ENCODE results near the gene BEND7. TPM values are rescaled to one million over a fixed set of nuclear protein-coding genes. Genes with fewer than 3 reads are reported as not detected.

The BEND7 gene
- total RNA-seq: not detected in 2 replicates

GRCh38 chr10:13528875-13529713 is at the start of gene BEND7:
BEND7 (minus strand) TSS chr10:13529014; CDS start chr10:13528533, 481 bp downstream.
- intact Hi-C loops (cut with micrococcal nuclease): loop anchor here (2.0 kb wide), 1 partner anchor 58 kb away; the partner anchor contains the start of gene PRPF18

GRCh38 chr10:13573960-13574359 is 45.1 kb upstream of the BEND7 start:
- intact Hi-C loops (cut with micrococcal nuclease): no loop called here

- intact Hi-C loops (cut with micrococcal nuclease): no loop called here
These were observed 42.7 kb upstream of the BEND7 start for GRCh38 chr10:13571541-13571940.

DNA sequence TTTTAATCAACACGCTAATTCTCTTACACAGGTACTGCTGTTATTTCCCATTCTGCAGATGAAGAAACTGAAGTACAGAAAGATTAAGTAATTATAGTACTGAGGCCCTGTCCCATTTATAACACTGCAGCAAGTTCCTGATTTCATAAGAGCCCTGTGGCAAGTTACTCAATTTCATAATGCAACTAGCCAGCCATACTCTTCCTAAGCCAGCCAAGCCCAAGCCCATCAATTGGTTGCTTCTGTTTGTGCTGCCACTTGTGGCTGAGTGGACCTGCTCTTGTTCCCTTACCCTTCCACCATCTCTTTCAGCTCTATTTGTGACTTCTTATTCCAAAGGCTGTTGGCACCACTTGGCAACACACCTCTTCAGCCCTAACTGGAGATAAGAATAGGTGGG is 38.2 kb upstream of the BEND7 start:
- intact Hi-C loops (cut with micrococcal nuclease): no loop called here

DNA sequence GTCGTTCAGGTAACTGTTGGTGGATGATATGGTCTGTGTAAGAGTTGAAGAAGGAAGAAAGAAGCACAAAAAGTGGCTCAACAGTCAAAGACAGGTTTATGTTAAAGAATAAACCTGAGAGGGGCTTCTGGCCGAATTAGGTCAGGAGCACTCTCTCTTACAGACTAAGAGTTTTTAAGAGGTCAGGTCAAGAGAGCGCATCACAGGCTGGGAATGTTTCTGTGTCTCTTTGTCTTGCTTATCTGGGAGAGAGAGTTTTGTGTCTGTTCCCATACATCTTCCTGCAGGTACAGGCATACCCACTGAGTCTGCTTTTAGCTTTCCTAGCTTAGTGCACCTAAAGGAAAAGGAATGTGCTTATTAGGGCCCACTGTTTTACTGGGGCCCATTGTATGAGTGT is 35.8 kb upstream of the BEND7 start:
- intact Hi-C loops (cut with micrococcal nuclease): no loop called here

- intact Hi-C loops (cut with micrococcal nuclease): no loop called here
These were observed 34.9 kb upstream of the BEND7 start for GRCh38 chr10:13563481-13564445.

DNA sequence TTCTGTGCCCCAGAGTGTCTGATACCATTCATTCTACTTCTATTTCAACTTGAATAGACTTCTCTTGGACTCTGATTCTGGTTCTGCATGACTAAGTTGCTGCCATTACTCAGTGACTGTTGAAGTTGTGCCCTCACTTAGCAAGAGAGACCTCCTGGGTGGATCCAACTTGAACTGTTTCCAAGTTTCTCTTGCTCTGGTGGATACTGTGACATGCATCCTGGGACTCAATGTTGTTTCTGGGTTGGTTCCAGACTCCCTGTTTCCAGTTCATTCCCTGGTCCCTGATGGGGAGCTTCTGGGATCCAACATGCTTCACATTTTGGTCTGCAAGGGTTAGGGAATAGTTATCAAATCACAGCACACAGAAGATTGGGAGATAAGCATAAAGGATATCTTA is 31.8 kb upstream of the BEND7 start:
- intact Hi-C loops (cut with micrococcal nuclease): no loop called here

GRCh38 chr10:13559124-13559700 is 30.4 kb upstream of the BEND7 start:
- intact Hi-C loops (cut with micrococcal nuclease): no loop called here

DNA sequence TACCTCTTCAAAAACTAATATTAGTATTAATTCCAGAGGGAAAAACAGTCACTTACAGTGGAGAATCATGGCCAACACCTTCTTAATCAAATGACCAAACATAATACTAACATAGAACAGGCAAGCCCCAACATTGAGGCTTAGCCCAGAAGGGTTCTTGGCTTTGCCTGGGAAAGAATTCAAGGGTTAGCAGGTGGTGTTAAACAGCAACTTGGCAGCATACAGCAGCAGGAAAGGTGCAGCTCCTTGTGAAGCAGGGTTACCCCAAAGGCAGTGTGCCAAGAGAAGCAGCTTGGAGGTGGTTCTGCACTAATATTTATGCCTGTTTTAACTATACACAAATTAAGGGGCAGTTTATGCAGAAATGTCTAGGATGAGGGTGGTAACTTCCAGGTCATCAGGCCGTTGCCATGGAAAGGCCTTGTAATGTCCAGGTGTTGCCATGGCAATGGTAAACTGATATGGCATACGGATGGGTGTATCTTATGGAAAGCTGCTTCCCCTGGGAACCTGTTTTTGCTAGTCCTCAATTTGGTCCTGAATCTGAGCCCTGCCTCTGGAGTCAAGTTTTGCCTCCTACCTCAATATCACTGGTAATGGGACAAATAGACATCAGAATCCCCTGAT is 27.2 kb upstream of the BEND7 start:
- intact Hi-C loops (cut with micrococcal nuclease): no loop called here

GRCh38 chr10:13550802-13551201 is 22.0 kb upstream of the BEND7 start:
- intact Hi-C loops (cut with micrococcal nuclease): no loop called here

DNA sequence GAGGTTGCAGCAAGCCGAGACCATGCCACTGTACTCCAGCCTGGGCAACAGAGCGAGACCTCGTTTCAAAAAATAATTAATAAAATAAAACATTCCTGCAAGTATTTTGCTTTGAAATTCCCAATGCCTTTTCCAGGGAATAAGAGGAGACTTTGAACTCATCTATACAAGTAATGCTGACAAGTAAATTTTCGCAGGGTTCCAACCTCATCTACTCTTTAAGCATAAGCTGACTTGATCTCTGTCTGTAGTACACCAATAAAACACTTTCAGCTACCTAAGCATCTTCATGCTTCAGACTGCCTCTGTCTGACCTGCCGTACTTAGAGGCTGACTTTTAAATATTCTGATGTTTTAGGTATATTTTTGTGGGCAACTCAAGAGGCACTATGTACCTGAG is 13.7 kb upstream of the BEND7 start:
- intact Hi-C loops (cut with micrococcal nuclease): no loop called here

- intact Hi-C loops (cut with micrococcal nuclease): loop anchor here (2.0 kb wide), 1 partner anchor 165 kb away; no protein-coding TSS in a partner anchor
These were observed 9.2 kb upstream of the BEND7 start for GRCh38 chr10:13537985-13538384.

- intact Hi-C loops (cut with micrococcal nuclease): loop anchor here (2.0 kb wide), 1 partner anchor 164 kb away; no protein-coding TSS in a partner anchor
These were observed 8.0 kb upstream of the BEND7 start for GRCh38 chr10:13536674-13537366.

GRCh38 chr10:13535346-13535745 is 6.5 kb upstream of the BEND7 start:
- intact Hi-C loops (cut with micrococcal nuclease): no loop called here

DNA sequence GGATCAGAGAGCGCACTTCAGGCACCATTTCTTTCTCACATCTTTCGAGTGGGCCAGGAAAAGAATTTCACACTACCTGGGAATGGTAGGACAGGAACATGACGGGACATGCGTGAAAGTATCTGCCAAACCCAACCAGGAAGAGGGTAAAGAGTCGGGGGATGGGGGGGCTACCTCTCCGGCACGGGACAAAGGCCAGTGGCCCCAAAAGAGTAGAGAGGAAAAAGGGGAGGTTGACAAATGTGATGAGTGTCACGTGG is 830 bp upstream of the BEND7 start:
- intact Hi-C loops (cut with micrococcal nuclease): loop anchor here (2.0 kb wide), 1 partner anchor 57 kb away; the partner anchor contains the start of gene PRPF18

DNA sequence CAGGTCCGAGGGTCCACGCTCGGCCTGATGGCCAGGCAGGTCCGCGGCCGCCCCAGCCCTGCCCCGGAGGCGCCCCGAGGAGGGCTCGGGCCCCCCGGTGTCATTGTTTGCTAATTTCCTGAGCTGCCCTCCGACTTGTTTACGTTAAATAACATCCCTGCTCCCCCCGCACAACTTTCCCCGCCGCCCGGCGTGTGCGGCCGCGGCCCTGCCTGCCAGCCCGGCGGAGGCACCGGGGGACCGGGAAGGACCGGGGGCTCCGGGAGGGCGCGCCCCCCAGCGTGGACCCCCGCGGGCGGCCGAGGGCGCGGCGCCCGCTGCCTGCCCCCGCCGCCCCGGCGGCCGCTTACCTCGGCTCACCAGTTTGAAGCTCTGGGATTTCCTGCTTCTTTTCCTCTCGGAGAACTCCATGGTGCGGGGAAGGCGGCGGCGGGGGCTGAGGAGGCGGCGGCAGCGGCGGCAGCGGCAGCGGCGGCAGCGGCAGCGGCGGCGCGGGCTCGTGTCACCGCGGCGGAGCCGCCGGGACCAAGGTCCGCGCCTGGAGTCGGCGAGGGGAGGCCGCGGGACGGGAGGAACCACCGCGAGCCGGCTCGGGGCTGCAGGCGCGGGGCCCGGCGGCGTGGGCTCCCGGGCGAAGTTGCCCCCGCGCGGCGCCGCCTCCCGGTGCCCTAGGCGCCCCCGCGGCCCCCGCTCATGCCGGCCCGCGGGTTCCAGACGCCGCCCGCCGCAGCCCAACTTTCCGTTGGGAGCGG is 515 bp downstream of the BEND7 start:
- intact Hi-C loops (cut with micrococcal nuclease): loop anchor here (2.0 kb wide), 1 partner anchor 59 kb away; the partner anchor contains the start of gene PRPF18

DNA sequence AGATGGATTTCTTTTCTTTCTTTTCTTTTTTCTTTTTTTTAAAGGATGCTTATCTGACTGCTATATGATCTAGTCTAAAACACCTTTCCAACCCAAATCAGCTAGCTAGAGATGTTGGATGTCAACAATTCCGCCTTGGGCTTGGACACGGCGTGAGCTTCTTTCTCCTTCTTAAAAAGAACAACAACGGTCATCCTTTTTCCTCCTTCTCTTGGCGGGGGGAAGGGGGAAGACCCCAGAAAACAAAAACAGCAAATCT is 1.0 kb downstream of the BEND7 start:
- intact Hi-C loops (cut with micrococcal nuclease): loop anchor here (2.0 kb wide), 1 partner anchor 59 kb away; the partner anchor contains the start of gene PRPF18

DNA sequence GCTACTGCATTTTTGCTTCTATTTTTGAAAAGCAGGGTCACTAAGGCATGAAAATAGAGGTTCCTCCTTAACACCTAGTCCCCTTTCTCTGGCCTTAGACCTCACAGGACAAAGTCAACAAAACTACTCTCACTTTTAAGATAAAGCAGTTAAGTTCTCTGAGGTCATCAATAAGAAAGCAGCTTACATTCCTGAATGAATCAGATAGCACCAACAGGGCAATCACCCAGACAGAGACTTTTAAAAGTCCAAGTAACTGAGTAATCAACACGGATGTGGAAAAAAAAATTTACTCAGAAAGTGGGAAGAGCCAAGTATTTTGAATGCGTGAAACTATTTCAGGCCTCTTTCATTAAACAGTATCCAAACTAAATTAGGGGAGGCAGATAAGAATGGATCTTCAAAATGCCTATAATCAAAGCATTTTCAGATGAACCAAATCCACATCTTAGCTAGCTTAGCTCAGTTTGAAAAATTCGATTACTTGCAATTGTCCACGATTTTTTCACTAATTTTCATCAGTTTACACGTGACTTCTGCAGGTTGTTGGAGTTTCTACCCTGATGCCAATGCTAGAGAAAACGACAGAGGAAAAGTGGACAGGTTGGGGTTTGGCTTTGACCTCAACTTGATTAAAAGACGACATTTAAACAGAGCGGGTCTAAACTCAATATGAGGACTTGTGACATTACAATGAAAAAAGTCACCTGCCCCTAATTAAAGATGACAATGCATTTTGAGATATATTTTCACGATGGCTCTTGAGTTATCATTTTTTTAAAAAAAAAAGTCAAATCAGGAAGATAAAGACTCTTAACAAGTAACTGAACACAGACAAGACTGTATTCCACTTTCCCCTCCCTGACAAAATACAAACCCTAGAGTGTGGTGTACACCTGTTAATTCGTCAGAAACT is 1.6 kb downstream of the BEND7 start:
- intact Hi-C loops (cut with micrococcal nuclease): no loop called here

- intact Hi-C loops (cut with micrococcal nuclease): no loop called here
These were observed 3.2 kb downstream of the BEND7 start for GRCh38 chr10:13525663-13526062.
